HEK293 (cell line): Measurements from ENCODE around the gene CLEC6A.

Source experiments
- CTCF ChIA-PET: fragments of 350-600 bp; formaldehyde crosslinking; extraction: SDS; loops from one replicate; lab custom pipeline; 2021; ENCODE audit warnings: antibody characterized with exemption; lab: Yijun Ruan, JAX
- POLR2A ChIA-PET: fragments of 300-600 bp; formaldehyde crosslinking; extraction: SDS; loops from one replicate; lab custom pipeline; 2020; ENCODE audit warnings: antibody characterized with exemption, inconsistent platforms; lab: Yijun Ruan, JAX
- H3K27ac ChIP-seq: fragments of 200-500 bp; sonication (Bioruptor generic); 2 replicates; pipeline ENCODE4 v1.5.1; 2014; ENCODE audit warnings: low read depth, low read length, control low read depth, inconsistent platforms; ENCODE audit errors: extremely low read depth
- H3K36me3 ChIP-seq, 2 experiments: fragments of 200-500 bp in 1 of 2; sonication (Bioruptor generic) in 1 of 2; 1 replicate in 1 of 2; 2 replicates in 1 of 2; pipeline ENCODE4 v1.5.1; 2014 to 2017; ENCODE audit warnings: inconsistent platforms in 2 of 2, low read length in 2 of 2; ENCODE audit not compliant: control insufficient read depth in 2 of 2, insufficient read depth in 1 of 2
- H3K4me1 ChIP-seq: fragments of 200-500 bp; sonication (Bioruptor generic); 2 replicates; pipeline ENCODE4 v1.5.1; 2014; ENCODE audit warnings: mild to moderate bottlenecking, low read length, inconsistent platforms; ENCODE audit not compliant: control insufficient read depth, insufficient read depth
- H3K4me3 ChIP-seq: 2 replicates; pipeline ENCODE4 v1.5.1; 2011; ENCODE audit warnings: low read depth, mild to moderate bottlenecking, control low read depth, low read length, moderate library complexity
- H3K9me3 ChIP-seq: fragments of 200-500 bp; sonication (Bioruptor generic); 2 replicates; pipeline ENCODE4 v1.5.1; 2014; ENCODE audit warnings: low read depth, low read length, inconsistent platforms; ENCODE audit not compliant: control insufficient read depth, insufficient read depth
- MYNN ChIP-seq: fragments of 450-650 bp; formaldehyde crosslinking; IDR thresholded peaks from 2 replicates; pipeline ENCODE4 v1.5.1; 2016; ENCODE audit warnings: missing biosample characterization, missing genetic modification characterization, borderline replicate concordance
- OSR2 ChIP-seq: fragments of 450-650 bp; formaldehyde crosslinking; IDR thresholded peaks from 2 replicates; pipeline ENCODE4 v1.5.1; 2016; ENCODE audit warnings: missing biosample characterization, missing genetic modification characterization
- PRDM1 ChIP-seq: fragments of 450-650 bp; formaldehyde crosslinking; IDR thresholded peaks from 2 replicates; pipeline ENCODE4; 2016; ENCODE audit warnings: missing biosample characterization, missing genetic modification characterization
- SCRT2 ChIP-seq: fragments of 450-650 bp; formaldehyde crosslinking; IDR thresholded peaks from 2 replicates; pipeline ENCODE4 v1.5.1; 2016; ENCODE audit warnings: missing biosample characterization, missing genetic modification characterization
- TRIM28 ChIP-seq: IDR thresholded peaks from 2 replicates; pipeline ENCODE4 v1.6.1; 2011; ENCODE audit warnings: low read length, control low read depth, borderline replicate concordance
- ZFP41 ChIP-seq: fragments of 450-650 bp; formaldehyde crosslinking; IDR thresholded peaks from 2 replicates; pipeline ENCODE4 v1.5.1; 2016; ENCODE audit warnings: missing biosample characterization, missing genetic modification characterization, borderline replicate concordance
- ZNF121 ChIP-seq: fragments of 450-650 bp; formaldehyde crosslinking; IDR thresholded peaks from 2 replicates; pipeline ENCODE4 v1.5.1; 2016; ENCODE audit warnings: missing biosample characterization, missing genetic modification characterization
- ZNF155 ChIP-seq: fragments of 450-650 bp; formaldehyde crosslinking; IDR thresholded peaks from 2 replicates; pipeline ENCODE4 v1.5.1; 2016; ENCODE audit warnings: missing biosample characterization, missing genetic modification characterization
- ZNF2 ChIP-seq: fragments of 450-650 bp; formaldehyde crosslinking; IDR thresholded peaks from 2 replicates; pipeline ENCODE4 v1.5.1; 2016; ENCODE audit warnings: missing biosample characterization, missing genetic modification characterization
- ZNF335 ChIP-seq: fragments of 450-650 bp; formaldehyde crosslinking; conservative IDR thresholded peaks from 2 replicates; pipeline ENCODE4 v1.5.1; 2016; ENCODE audit warnings: missing biosample characterization, missing genetic modification characterization
- ZNF426 ChIP-seq: fragments of 450-650 bp; formaldehyde crosslinking; IDR thresholded peaks from 2 replicates; pipeline ENCODE4 v1.5.1; 2017; ENCODE audit warnings: missing biosample characterization, missing genetic modification characterization, mild to moderate bottlenecking, inconsistent platforms, moderate library complexity
- ZNF473 ChIP-seq: fragments of 450-650 bp; formaldehyde crosslinking; IDR thresholded peaks from 2 replicates; pipeline ENCODE4 v1.5.1; 2017; ENCODE audit warnings: missing biosample characterization, missing genetic modification characterization
- ZNF510 ChIP-seq: fragments of 450-650 bp; formaldehyde crosslinking; IDR thresholded peaks from 2 replicates; pipeline ENCODE4 v1.5.1; 2018; ENCODE audit warnings: mild to moderate bottlenecking, missing genetic modification characterization, missing biosample characterization; ENCODE audit not compliant: insufficient replicate concordance
- ZNF555 ChIP-seq: fragments of 450-650 bp; formaldehyde crosslinking; conservative IDR thresholded peaks from 2 replicates; pipeline ENCODE4 v1.5.1; 2017; ENCODE audit warnings: missing biosample characterization, mild to moderate bottlenecking, missing genetic modification characterization, inconsistent platforms
- ZNF560 ChIP-seq: fragments of 450-650 bp; formaldehyde crosslinking; IDR thresholded peaks from 2 replicates; pipeline ENCODE4 v1.5.1; 2017; ENCODE audit warnings: missing biosample characterization, missing genetic modification characterization, borderline replicate concordance
- ZNF600 ChIP-seq: fragments of 450-650 bp; formaldehyde crosslinking; IDR thresholded peaks from 2 replicates; pipeline ENCODE4 v1.5.1; 2016; ENCODE audit warnings: missing biosample characterization, missing genetic modification characterization
- ZNF621 ChIP-seq: fragments of 450-650 bp; formaldehyde crosslinking; IDR thresholded peaks from 2 replicates; pipeline ENCODE4 v1.5.1; 2017; ENCODE audit warnings: missing biosample characterization, missing genetic modification characterization
- ZNF670 ChIP-seq: fragments of 450-650 bp; formaldehyde crosslinking; IDR thresholded peaks from 2 replicates; pipeline ENCODE4 v1.5.1; 2016; ENCODE audit warnings: missing biosample characterization, missing genetic modification characterization, low read depth
- TF ChIP-seq, protein P1 (sequence below): fragments of 450-650 bp; formaldehyde crosslinking; conservative IDR thresholded peaks from 2 replicates; pipeline ENCODE4 v1.5.1; 2016; ENCODE audit warnings: low read depth, missing biosample characterization, missing genetic modification characterization
- TF ChIP-seq, protein P2 (sequence below): fragments of 450-650 bp; formaldehyde crosslinking; IDR thresholded peaks from 2 replicates; pipeline ENCODE4 v1.5.1; 2017; ENCODE audit warnings: missing biosample characterization, missing genetic modification characterization
- TF ChIP-seq, protein P3 (sequence below): fragments of 450-650 bp; formaldehyde crosslinking; IDR thresholded peaks from 2 replicates; pipeline ENCODE4 v1.5.1; 2016; ENCODE audit warnings: missing biosample characterization, missing genetic modification characterization, low read depth
- TF ChIP-seq, protein P4 (sequence below): fragments of 450-650 bp; formaldehyde crosslinking; IDR thresholded peaks from 2 replicates; pipeline ENCODE4 v1.5.1; 2017; ENCODE audit warnings: missing biosample characterization, mild to moderate bottlenecking, missing genetic modification characterization, moderate library complexity

Gene CLEC6A

DNA sequence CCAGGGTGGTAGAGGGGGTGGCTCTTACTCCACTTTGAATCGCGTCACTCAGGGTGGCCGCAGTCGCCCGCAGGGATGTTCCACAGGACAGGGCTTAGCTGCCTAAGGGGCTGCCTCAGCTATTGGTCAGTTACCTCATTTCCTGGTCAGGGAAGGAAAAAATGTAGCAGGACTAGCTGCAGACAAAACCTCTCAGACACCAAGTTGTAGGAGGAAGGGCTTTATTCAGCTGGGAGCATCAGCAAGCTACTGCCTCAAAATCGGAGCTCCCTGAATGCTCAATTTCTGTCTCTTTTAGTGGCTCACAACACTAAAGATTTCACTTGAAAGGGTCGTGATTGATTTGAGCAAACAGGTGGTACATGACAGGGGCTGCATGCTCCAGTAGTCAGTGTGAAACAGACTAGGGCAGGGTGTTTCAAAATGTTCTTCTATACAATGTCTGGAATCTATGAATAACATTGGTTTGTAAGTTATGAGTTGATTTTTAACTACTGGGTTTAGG is 6.4 kb upstream of the CLEC6A start:
- POLR2A ChIA-PET, result no interaction called here
- TF ChIP-seq ZFP41 (tag by site-specific recombination) (no peak), ZNF621 (tag by site-specific recombination) (no peak), MYNN (no peak), ZNF121 (tag by site-specific recombination) (no peak), ZNF600 (no peak), ZNF560 (no peak), ZNF670 (tag by site-specific recombination) (no peak), ZNF473 (tag by site-specific recombination) (no peak), ZNF2 (no peak), ZNF555 (tag by site-specific recombination) (no peak)
- TF ChIP-seq, protein P1, sequence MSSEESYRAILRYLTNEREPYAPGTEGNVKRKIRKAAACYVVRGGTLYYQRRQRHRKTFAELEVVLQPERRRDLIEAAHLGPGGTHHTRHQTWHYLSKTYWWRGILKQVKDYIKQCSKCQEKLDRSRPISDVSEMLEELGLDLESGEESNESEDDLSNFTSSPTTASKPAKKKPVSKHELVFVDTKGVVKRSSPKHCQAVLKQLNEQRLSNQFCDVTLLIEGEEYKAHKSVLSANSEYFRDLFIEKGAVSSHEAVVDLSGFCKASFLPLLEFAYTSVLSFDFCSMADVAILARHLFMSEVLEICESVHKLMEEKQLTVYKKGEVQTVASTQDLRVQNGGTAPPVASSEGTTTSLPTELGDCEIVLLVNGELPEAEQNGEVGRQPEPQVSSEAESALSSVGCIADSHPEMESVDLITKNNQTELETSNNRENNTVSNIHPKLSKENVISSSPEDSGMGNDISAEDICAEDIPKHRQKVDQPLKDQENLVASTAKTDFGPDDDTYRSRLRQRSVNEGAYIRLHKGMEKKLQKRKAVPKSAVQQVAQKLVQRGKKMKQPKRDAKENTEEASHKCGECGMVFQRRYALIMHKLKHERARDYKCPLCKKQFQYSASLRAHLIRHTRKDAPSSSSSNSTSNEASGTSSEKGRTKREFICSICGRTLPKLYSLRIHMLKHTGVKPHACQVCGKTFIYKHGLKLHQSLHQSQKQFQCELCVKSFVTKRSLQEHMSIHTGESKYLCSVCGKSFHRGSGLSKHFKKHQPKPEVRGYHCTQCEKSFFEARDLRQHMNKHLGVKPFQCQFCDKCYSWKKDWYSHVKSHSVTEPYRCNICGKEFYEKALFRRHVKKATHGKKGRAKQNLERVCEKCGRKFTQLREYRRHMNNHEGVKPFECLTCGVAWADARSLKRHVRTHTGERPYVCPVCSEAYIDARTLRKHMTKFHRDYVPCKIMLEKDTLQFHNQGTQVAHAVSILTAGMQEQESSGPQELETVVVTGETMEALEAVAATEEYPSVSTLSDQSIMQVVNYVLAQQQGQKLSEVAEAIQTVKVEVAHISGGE (tag by site-specific recombination), result no peak
- TF ChIP-seq, protein P2, sequence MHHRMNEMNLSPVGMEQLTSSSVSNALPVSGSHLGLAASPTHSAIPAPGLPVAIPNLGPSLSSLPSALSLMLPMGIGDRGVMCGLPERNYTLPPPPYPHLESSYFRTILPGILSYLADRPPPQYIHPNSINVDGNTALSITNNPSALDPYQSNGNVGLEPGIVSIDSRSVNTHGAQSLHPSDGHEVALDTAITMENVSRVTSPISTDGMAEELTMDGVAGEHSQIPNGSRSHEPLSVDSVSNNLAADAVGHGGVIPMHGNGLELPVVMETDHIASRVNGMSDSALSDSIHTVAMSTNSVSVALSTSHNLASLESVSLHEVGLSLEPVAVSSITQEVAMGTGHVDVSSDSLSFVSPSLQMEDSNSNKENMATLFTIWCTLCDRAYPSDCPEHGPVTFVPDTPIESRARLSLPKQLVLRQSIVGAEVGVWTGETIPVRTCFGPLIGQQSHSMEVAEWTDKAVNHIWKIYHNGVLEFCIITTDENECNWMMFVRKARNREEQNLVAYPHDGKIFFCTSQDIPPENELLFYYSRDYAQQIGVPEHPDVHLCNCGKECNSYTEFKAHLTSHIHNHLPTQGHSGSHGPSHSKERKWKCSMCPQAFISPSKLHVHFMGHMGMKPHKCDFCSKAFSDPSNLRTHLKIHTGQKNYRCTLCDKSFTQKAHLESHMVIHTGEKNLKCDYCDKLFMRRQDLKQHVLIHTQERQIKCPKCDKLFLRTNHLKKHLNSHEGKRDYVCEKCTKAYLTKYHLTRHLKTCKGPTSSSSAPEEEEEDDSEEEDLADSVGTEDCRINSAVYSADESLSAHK (tag by site-specific recombination), result no peak
- TF ChIP-seq, protein P3, sequence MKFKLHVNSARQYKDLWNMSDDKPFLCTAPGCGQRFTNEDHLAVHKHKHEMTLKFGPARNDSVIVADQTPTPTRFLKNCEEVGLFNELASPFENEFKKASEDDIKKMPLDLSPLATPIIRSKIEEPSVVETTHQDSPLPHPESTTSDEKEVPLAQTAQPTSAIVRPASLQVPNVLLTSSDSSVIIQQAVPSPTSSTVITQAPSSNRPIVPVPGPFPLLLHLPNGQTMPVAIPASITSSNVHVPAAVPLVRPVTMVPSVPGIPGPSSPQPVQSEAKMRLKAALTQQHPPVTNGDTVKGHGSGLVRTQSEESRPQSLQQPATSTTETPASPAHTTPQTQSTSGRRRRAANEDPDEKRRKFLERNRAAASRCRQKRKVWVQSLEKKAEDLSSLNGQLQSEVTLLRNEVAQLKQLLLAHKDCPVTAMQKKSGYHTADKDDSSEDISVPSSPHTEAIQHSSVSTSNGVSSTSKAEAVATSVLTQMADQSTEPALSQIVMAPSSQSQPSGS (tag by site-specific recombination), result no peak
- TF ChIP-seq, all 188 proteins: peak for 0

DNA sequence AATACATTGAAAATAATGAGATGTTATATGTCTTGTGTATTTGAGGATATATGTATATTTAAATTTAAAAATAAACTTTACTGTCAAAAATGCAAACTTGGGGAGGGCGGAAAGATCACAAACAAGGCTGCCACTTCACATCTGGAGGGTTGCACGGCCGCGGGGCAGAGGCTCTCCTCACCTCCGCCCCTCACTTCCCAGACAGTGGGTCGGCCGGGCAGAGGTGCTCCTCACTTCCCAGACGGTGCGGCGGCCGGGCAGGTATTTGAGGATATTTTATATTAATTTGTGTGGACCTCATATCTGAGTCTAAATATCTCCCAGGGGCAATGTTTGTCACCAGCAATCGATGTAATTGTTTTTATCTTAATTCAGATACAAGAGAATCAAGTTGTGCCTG is 3.7 kb upstream of the CLEC6A start:
- Histone ChIP-seq H3K36me3 (no peaks in the 10 kb centered on the region), H3K4me3 (no peak overlapping the region), H3K27ac (no peak overlapping the region), H3K9me3 (no peaks in the 10 kb centered on the region), H3K4me1 (no peaks in the 10 kb centered on the region)
- TF ChIP-seq ZNF426 (tag by site-specific recombination) (no peak), ZNF555 (tag by site-specific recombination) (no peak), MYNN (no peak), OSR2 (tag by site-specific recombination) (no peak), SCRT2 (no peak), ZNF560 (no peak), TRIM28 (no peak), ZNF155 (tag by site-specific recombination) (no peak), ZNF335 (tag by site-specific recombination) (no peak), ZNF510 (tag by site-specific recombination) (no peak), PRDM1 (no peak)
- TF ChIP-seq, protein P4, sequence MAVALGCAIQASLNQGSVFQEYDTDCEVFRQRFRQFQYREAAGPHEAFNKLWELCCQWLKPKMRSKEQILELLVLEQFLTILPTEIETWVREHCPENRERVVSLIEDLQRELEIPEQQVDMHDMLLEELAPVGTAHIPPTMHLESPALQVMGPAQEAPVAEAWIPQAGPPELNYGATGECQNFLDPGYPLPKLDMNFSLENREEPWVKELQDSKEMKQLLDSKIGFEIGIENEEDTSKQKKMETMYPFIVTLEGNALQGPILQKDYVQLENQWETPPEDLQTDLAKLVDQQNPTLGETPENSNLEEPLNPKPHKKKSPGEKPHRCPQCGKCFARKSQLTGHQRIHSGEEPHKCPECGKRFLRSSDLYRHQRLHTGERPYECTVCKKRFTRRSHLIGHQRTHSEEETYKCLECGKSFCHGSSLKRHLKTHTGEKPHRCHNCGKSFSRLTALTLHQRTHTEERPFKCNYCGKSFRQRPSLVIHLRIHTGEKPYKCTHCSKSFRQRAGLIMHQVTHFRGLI, result no peak
- ChIA-PET CTCF (no interaction called here), POLR2A (no interaction called here)

More for the DNA sequence above, 6.4 kb upstream of the CLEC6A start:
- CTCF ChIA-PET, result interaction anchor here (0.6 kb wide), 1 partner anchor 231 kb away, joined by 4 read pairs; no protein-coding TSS in a partner anchor
- Histone ChIP-seq H3K27ac (no peak overlapping the region), H3K4me3 (no peak overlapping the region), H3K36me3 (no peaks in the 10 kb centered on the region), H3K4me1 (no peaks in the 10 kb centered on the region), H3K9me3 (no peaks in the 10 kb centered on the region)
